OCI-LY7 (cell line): Measurements from ENCODE around the gene PLCB1. TPM values are rescaled to one million over a fixed set of nuclear protein-coding genes. Genes with fewer than 3 reads are reported as not detected.

Source experiments
- BruUV-seq: library from RNA; stranded (reverse); fragments of 400-500 nt; replicated peaks from 2 replicates; lab custom pipeline; 2021; lab: Mats Ljungman, UMichigan
- CTCF ChIA-PET: fragments of 300-600 bp; sonication (Branson Sonifier 250); formaldehyde crosslinking; loops from one replicate; lab custom pipeline; 2022; ENCODE audit warnings: antibody characterized with exemption; ENCODE audit not compliant: unreplicated experiment; lab: Charles Lee
- POLR2A ChIA-PET: fragments of 300-600 bp; sonication (Branson Sonifier 250); formaldehyde crosslinking; loops from one replicate; lab custom pipeline; 2022; ENCODE audit warnings: antibody characterized with exemption; lab: Charles Lee
- DNase-seq: peaks from one replicate; pipeline ENCODE4 v3.0.0-alpha.2; 2015; ENCODE audit warnings: low spot score
- H2AFZ ChIP-seq: fragments of 200-600 bp; sonication (generic), shearing (Covaris generic); 2 replicates; pipeline ENCODE4 v1.6.1; 2014; ENCODE audit warnings: mild to moderate bottlenecking, antibody characterized with exemption, low read length, moderate library complexity
- H3K27ac ChIP-seq: fragments of 200-600 bp; sonication (generic); 2 replicates; pipeline ENCODE4 v1.5.1; 2014; ENCODE audit warnings: mixed run types, low read depth, mild to moderate bottlenecking, moderate library complexity, low read length, inconsistent platforms; ENCODE audit not compliant: poor library complexity, severe bottlenecking
- H3K36me3 ChIP-seq: fragments of 200-600 bp; sonication (generic); 2 replicates; pipeline ENCODE4 v1.6.1; 2014; ENCODE audit warnings: mild to moderate bottlenecking, antibody characterized with exemption, low read length, moderate library complexity, mixed read lengths; ENCODE audit not compliant: insufficient read depth
- H3K4me1 ChIP-seq: fragments of 200-600 bp; sonication (generic); 2 replicates; pipeline ENCODE4 v1.5.1; 2014; ENCODE audit warnings: mild to moderate bottlenecking, low read length; ENCODE audit not compliant: insufficient read depth, poor library complexity, severe bottlenecking
- H3K4me2 ChIP-seq: fragments of 200-600 bp; sonication (generic); 2 replicates; pipeline ENCODE4 v1.6.1; 2014; ENCODE audit warnings: mild to moderate bottlenecking, low read length
- H3K4me3 ChIP-seq: fragments of 200-600 bp; sonication (generic); 2 replicates; pipeline ENCODE4 v1.5.1; 2014; ENCODE audit warnings: mild to moderate bottlenecking, low read depth, low read length; ENCODE audit not compliant: poor library complexity, severe bottlenecking
- H3K79me2 ChIP-seq: fragments of 200-600 bp; sonication (generic); 2 replicates; pipeline ENCODE4 v1.6.1; 2016; ENCODE audit warnings: low read depth, mild to moderate bottlenecking, low read length, moderate library complexity, mixed read lengths; ENCODE audit not compliant: insufficient read depth
- H3K9me2 ChIP-seq: fragments of 200-600 bp; sonication (generic); 2 replicates; pipeline ENCODE4 v1.6.1; 2016; ENCODE audit warnings: mild to moderate bottlenecking, low read length, mixed read lengths; ENCODE audit not compliant: insufficient read depth
- H3K9me3 ChIP-seq: fragments of 200-600 bp; sonication (generic); 2 replicates; pipeline ENCODE4 v1.6.1; 2014; ENCODE audit warnings: mild to moderate bottlenecking, mixed run types, low read length, mixed read lengths
- H4K20me1 ChIP-seq: fragments of 200-600 bp; sonication (generic); 2 replicates; pipeline ENCODE4 v1.6.1; 2014; ENCODE audit warnings: mild to moderate bottlenecking, antibody characterized with exemption, low read length, moderate library complexity, mixed read lengths; ENCODE audit not compliant: insufficient read depth
- CTCF ChIP-seq: fragments of 200-600 bp; sonication (generic); conservative IDR thresholded peaks from 2 replicates; pipeline ENCODE4 v1.5.1; 2014; ENCODE audit warnings: mild to moderate bottlenecking, antibody characterized with exemption, low read length, moderate library complexity, mixed read lengths
- EZH2phosphoT487 ChIP-seq: fragments of 200-600 bp; sonication (generic); IDR thresholded peaks from 2 replicates; pipeline ENCODE4 v1.6.1; 2018; ENCODE audit warnings: low read depth, borderline replicate concordance, mild to moderate bottlenecking, mixed run types, antibody characterized with exemption, low read length, moderate library complexity, mixed read lengths
- intact Hi-C: fragments of 100-400 bp; cut with micrococcal nuclease; formaldehyde crosslinking; loops from one replicate; pipeline ENCODE4 v1.10.0; 2022; ENCODE audit not compliant: unreplicated experiment
- total RNA-seq, 2 experiments: library from RNA; depleted of rRNA in 1 of 2; stranded (reverse); fragments of >200 nt in 1 of 2; shearing (Covaris generic) in 1 of 2; gene quantifications; 2 replicates each; pipeline ENCODE4 v1.2.3, GENCODE V29; 2014 to 2022

Gene PLCB1
- total RNA-seq, 2 experiments from 2014 or later = 14.6 to 30.5 TPM

GRCh38 chr20:8310618-8311017 is 178.6 kb downstream of the PLCB1 start:
- intact Hi-C loops = no loop called here
- TF ChIP-seq EZH2phosphoT487 (no peak), CTCF (no peak)
- H3K27ac ChIP-seq = no peak overlapping the region
- no peaks in the 10 kb centered on the region for H4K20me1 ChIP-seq
- CTCF ChIA-PET = no interaction called here
- H3K4me1 ChIP-seq = no peaks in the 10 kb centered on the region
- no peaks in the 10 kb centered on the region for H3K79me2 ChIP-seq
- H3K9me3 ChIP-seq = no peaks in the 10 kb centered on the region
- no peak overlapping the region for H3K4me3 ChIP-seq
- DNase-seq = no peak
- no peak overlapping the region for H2AFZ ChIP-seq
- no peak overlapping the region for H3K4me2 ChIP-seq
- no TSS peak for BruUV-seq
- no peaks in the 10 kb centered on the region for H3K9me2 ChIP-seq
- no peaks in the 10 kb centered on the region for H3K36me3 ChIP-seq
- POLR2A ChIA-PET = no interaction called here

DNA sequence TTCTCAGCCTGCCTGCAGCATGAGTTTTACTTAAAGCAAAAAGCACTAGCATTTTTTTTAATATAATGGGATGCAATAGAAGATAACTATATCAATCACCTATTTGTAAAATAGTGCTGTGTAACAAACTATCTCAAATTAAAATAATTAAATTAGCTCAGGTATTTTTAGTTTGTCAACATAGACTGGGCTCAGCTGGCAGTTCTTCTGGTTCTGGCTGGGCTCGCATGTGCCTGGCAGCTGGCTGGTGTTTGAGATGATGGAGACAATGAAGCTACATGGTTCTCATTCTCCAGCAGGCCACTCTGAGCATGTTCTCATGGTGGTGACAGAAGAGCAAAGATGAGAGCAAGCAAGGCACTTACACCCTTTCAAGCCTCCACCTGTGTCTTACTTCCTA is 181.0 kb downstream of the PLCB1 start:
- no peak overlapping the region for H2AFZ ChIP-seq
- no peak overlapping the region for H3K27ac ChIP-seq
- no peak overlapping the region for H3K4me2 ChIP-seq
- H3K9me2 ChIP-seq = no peaks in the 10 kb centered on the region
- TF ChIP-seq EZH2phosphoT487 = no peak
- POLR2A ChIA-PET = no interaction called here
- H3K4me1 ChIP-seq = no peaks in the 10 kb centered on the region
- no peaks in the 10 kb centered on the region for H3K36me3 ChIP-seq
- no TSS peak for BruUV-seq
- no peaks in the 10 kb centered on the region for H3K9me3 ChIP-seq
- H3K4me3 ChIP-seq = no peak overlapping the region
- no peak for DNase-seq
- CTCF ChIA-PET = no interaction called here
- no peaks in the 10 kb centered on the region for H4K20me1 ChIP-seq
- intact Hi-C loops = no loop called here
- H3K79me2 ChIP-seq = no peaks in the 10 kb centered on the region

DNA sequence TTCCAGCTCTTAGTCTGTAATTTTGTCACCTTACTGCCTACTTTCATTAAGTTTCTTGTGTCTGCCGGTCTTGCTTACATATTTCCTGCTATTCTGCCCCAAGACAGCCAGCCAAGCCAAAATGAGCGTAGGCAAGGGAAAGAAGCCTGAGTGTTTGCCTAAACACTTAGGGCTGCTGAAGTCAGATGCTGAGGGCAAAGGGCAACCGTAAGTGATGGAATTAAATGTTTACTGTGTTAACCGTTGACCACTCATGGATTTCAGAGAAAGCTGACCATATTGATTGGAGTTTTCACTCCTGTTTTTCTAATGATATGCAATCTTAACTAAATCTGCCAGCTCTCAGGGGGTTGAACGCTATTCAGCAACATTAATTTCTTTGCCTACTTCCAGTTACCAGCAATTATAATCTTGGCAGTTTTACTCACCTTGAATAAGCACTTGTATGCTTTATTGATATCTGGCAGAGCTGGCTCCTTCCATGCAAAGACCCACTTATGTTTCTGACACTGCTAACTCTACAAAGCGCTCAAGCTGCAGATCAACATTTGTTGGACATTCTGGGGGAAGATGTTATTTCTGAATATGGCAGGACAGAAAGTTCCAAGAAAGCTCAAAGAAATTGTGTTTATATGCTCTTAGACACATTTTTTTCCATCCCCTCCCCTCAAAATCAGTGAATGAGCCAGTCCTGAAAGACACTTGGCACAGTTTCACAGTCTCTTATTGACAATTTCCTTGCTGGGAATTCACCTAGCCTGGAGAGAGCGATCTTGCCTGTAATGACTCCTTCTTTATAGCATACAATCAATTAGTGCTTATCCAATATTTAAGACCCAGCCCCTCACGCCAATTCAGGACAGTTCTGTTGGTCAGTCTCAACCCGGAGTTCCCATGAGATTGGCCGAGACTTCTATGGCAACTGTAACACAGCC is 183.8 kb downstream of the PLCB1 start:
- no peak for DNase-seq
- no peaks in the 10 kb centered on the region for H3K9me2 ChIP-seq
- TF ChIP-seq CTCF = no peak
- no peak for TF ChIP-seq EZH2phosphoT487
- no peak overlapping the region for H3K4me2 ChIP-seq
- H4K20me1 ChIP-seq = no peaks in the 10 kb centered on the region
- no peak overlapping the region for H3K27ac ChIP-seq
- no peak overlapping the region for H2AFZ ChIP-seq
- H3K9me3 ChIP-seq = no peaks in the 10 kb centered on the region
- CTCF ChIA-PET = no interaction called here
- H3K79me2 ChIP-seq = no peaks in the 10 kb centered on the region
- H3K4me1 ChIP-seq = no peaks in the 10 kb centered on the region
- POLR2A ChIA-PET = interaction anchor here (0.9 kb wide), 1 partner anchor 10 kb away, joined by 3 read pairs; no protein-coding TSS in a partner anchor
- no peaks in the 10 kb centered on the region for H3K36me3 ChIP-seq
- BruUV-seq = no TSS peak
- no peak overlapping the region for H3K4me3 ChIP-seq
- intact Hi-C loops = no loop called here
